Gastroesophageal sphincter (tissue), 3 donors: ENCODE measurements around the gene RRBP1.

ENCODE experiments used
- POLR2A ChIP-seq, 2 donors: fragments of 450-650 bp; IDR thresholded peaks; one replicate each; pipeline ENCODE4 v1.6.1; 2017; ENCODE audit warnings: antibody characterized with exemption in 2 of 2, mild to moderate bottlenecking in 2 of 2, moderate library complexity in 1 of 2
- POLR2AphosphoS5 ChIP-seq: sonication (generic); formaldehyde crosslinking; IDR thresholded peaks from one replicate; pipeline ENCODE4 v1.6.1; 2017; ENCODE audit warnings: antibody characterized with exemption
- TF ChIP-seq, protein P1 (sequence below), 4 experiments: fragments of 200-600 bp in 2 of 4; fragments of 450-650 bp in 2 of 4; sonication (generic) in 1 of 4; IDR thresholded peaks; one replicate each; pipeline ENCODE4 v1.5.1; 2017 to 2019; ENCODE audit warnings: antibody characterized with exemption in 4 of 4, mild to moderate bottlenecking in 2 of 4, moderate library complexity in 2 of 4

- TF ChIP-seq, protein P1, sequence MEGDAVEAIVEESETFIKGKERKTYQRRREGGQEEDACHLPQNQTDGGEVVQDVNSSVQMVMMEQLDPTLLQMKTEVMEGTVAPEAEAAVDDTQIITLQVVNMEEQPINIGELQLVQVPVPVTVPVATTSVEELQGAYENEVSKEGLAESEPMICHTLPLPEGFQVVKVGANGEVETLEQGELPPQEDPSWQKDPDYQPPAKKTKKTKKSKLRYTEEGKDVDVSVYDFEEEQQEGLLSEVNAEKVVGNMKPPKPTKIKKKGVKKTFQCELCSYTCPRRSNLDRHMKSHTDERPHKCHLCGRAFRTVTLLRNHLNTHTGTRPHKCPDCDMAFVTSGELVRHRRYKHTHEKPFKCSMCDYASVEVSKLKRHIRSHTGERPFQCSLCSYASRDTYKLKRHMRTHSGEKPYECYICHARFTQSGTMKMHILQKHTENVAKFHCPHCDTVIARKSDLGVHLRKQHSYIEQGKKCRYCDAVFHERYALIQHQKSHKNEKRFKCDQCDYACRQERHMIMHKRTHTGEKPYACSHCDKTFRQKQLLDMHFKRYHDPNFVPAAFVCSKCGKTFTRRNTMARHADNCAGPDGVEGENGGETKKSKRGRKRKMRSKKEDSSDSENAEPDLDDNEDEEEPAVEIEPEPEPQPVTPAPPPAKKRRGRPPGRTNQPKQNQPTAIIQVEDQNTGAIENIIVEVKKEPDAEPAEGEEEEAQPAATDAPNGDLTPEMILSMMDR (IDR thresholded peaks at IDR 0.05): no peak
- TF ChIP-seq POLR2A (IDR thresholded peaks at IDR 0.05) (no peak), POLR2AphosphoS5 (no peak)
These were observed 5.7 kb downstream of the RRBP1 start for GRCh38 chr20:17676378-17676759.
